Activated CD4-positive, alpha-beta T cell treated with anti-CD3 and anti-CD28 coated beads for 36 hours (primary cell): Measurements from ENCODE around the gene SALL4. TPM values are rescaled to one million over a fixed set of nuclear protein-coding genes. Genes with fewer than 3 reads are reported as not detected.
A peak's percentile ranks its signal among the peaks of the same experiment; 100 is the strongest.
"Not testable (repeated sequence)": the region's sequence is repeated elsewhere in the genome, so short reads cannot be mapped to it uniquely, and the experiment has no call there.

Experiments
- ATAC-seq: fragments of 200-7000 bp; cut with Tn5 transposase; one replicate; pipeline ENCODE4 v1.10.0; 2021; ENCODE audit warnings: mild to moderate bottlenecking, moderate library complexity
- CTCF ChIA-PET: fragments of 350-600 bp; sonication (Branson Sonifier 250); formaldehyde crosslinking; loops from one replicate; lab custom pipeline; 2021; ENCODE audit warnings: antibody characterized with exemption; lab: Charles Lee
- POLR2A ChIA-PET: fragments of 350-600 bp; sonication (Branson Sonifier 250); formaldehyde crosslinking; loops from one replicate; lab custom pipeline; 2021; ENCODE audit warnings: antibody characterized with exemption, inconsistent platforms; lab: Charles Lee
- DNase-seq: peaks from one replicate; pipeline ENCODE4 v3.0.0-alpha.2; 2020
- H3K27ac Mint-ChIP-seq: one replicate; pipeline ENCODE4 v1.8.0; 2021; ENCODE audit warnings: mixed read lengths
- H3K27me3 Mint-ChIP-seq: one replicate; pipeline ENCODE4 v1.8.0; 2021; ENCODE audit warnings: mixed read lengths
- H3K36me3 Mint-ChIP-seq: one replicate; pipeline ENCODE4 v1.8.0; 2021; ENCODE audit warnings: low read depth, mixed read lengths
- H3K4me1 Mint-ChIP-seq: one replicate; pipeline ENCODE4 v1.8.0; 2021; ENCODE audit warnings: mixed read lengths
- H3K4me3 Mint-ChIP-seq: one replicate; pipeline ENCODE4 v1.8.0; 2021; ENCODE audit warnings: mild to moderate bottlenecking, moderate library complexity, mixed read lengths
- H3K9me3 Mint-ChIP-seq: one replicate; pipeline ENCODE4 v1.8.0; 2021; ENCODE audit warnings: low read depth, mixed read lengths
- intact Hi-C, 2 experiments: fragments of 100-400 bp; cut with DNase I in 1 of 2; cut with micrococcal nuclease in 1 of 2; formaldehyde crosslinking; loops; one replicate each; pipeline versions ENCODE4 v1.14.2 to v1.15.1; 2022 to 2024; cut with DNase I, micrococcal nuclease
- total RNA-seq, 2 experiments: library from RNA; stranded (reverse); gene quantifications; one replicate each; pipeline ENCODE4 v1.2.3, GENCODE V29; 2021

Gene SALL4
- total RNA-seq, 2 experiments from 2014 or later = 0.11 TPM; not detected in 1

GRCh38 chr20:51788822-51789221 is 13.5 kb downstream of the SALL4 start:
- ChIA-PET CTCF (interaction anchor here (0.8 to 1.1 kb wide), 2 partner anchors 9 to 1622 kb away, joined by 3 read pairs; no protein-coding TSS in a partner anchor), POLR2A (no interaction called here)
- Mint-ChIP-seq H3K36me3 (no peaks in the 10 kb centered on the region), H3K4me3 (no peak overlapping the region), H3K27me3 (peaks cover 3% of the 10 kb centered on the region), H3K9me3 (no peaks in the 10 kb centered on the region), H3K27ac (no peak overlapping the region), H3K4me1 (no peaks in the 10 kb centered on the region)
- DNase-seq (no peak), ATAC-seq (no peak)
- intact Hi-C loops = no loop called here

GRCh38 chr20:51784299-51784698 is 18.0 kb downstream of the SALL4 start:
- intact Hi-C loops = no loop called here
- POLR2A ChIA-PET = no interaction called here
- DNase-seq (no peak), ATAC-seq (no peak)
- Mint-ChIP-seq H3K27me3 (no peaks in the 10 kb centered on the region), H3K27ac (no peak overlapping the region), H3K4me1 (no peaks in the 10 kb centered on the region), H3K36me3 (no peaks in the 10 kb centered on the region), H3K9me3 (no peaks in the 10 kb centered on the region), H3K4me3 (no peak overlapping the region)
- CTCF ChIA-PET = interaction anchor here (0.7 to 1.3 kb wide), 2 partner anchors 9 to 15 kb away, joined by 4 to 5 read pairs; no protein-coding TSS in a partner anchor

GRCh38 chr20:51778229-51778759 is 24.0 kb downstream of the SALL4 start:
- intact Hi-C loops, H3K27me3 Mint-ChIP-seq, H3K27ac Mint-ChIP-seq, H3K9me3 Mint-ChIP-seq, H3K4me3 Mint-ChIP-seq, ATAC-seq, H3K36me3 Mint-ChIP-seq, H3K4me1 Mint-ChIP-seq, POLR2A ChIA-PET, DNase-seq: not testable (repeated sequence)
- CTCF ChIA-PET = interaction anchor here (0.6 kb wide), 1 partner anchor 141 kb away, joined by 4 read pairs; no protein-coding TSS in a partner anchor

GRCh38 chr20:51775241-51775640 is 27.1 kb downstream of the SALL4 start:
- ChIA-PET CTCF (interaction anchor here (0.8 to 1.5 kb wide), 3 partner anchors 10 to 127 kb away, joined by 3 to 5 read pairs (median 4); no protein-coding TSS in a partner anchor), POLR2A (no interaction called here)
- H3K36me3 Mint-ChIP-seq = no peaks in the 10 kb centered on the region
- intact Hi-C loops = no loop called here
- no peaks in the 10 kb centered on the region for H3K4me1 Mint-ChIP-seq
- H3K9me3 Mint-ChIP-seq = no peaks in the 10 kb centered on the region
- no peak for DNase-seq
- no peak overlapping the region for H3K27ac Mint-ChIP-seq
- no peak overlapping the region for H3K4me3 Mint-ChIP-seq
- ATAC-seq = no peak
- H3K27me3 Mint-ChIP-seq = peaks cover 4% of the 10 kb centered on the region

GRCh38 chr20:51772236-51772635 is 30.1 kb downstream of the SALL4 start:
- POLR2A ChIA-PET = no interaction called here
- no peak for DNase-seq
- no peaks in the 10 kb centered on the region for H3K9me3 Mint-ChIP-seq
- no peak overlapping the region for H3K27ac Mint-ChIP-seq
- peaks cover 8% of the 10 kb centered on the region for H3K4me1 Mint-ChIP-seq
- no peak overlapping the region for H3K4me3 Mint-ChIP-seq
- H3K36me3 Mint-ChIP-seq = no peaks in the 10 kb centered on the region
- intact Hi-C loops = no loop called here
- peaks cover 21% of the 10 kb centered on the region for H3K27me3 Mint-ChIP-seq
- no peak for ATAC-seq
- CTCF ChIA-PET = interaction anchor here (0.8 kb wide), 1 partner anchor 28 kb away, joined by 3 read pairs; no protein-coding TSS in a partner anchor

GRCh38 chr20:51769976-51770615 is 32.2 kb downstream of the SALL4 start:
- DNase-seq (no peak), ATAC-seq (no peak)
- ChIA-PET CTCF (no interaction called here), POLR2A (interaction anchor here (0.6 kb wide), 1 partner anchor 1759 kb away, joined by 3 read pairs; no protein-coding TSS in a partner anchor)
- intact Hi-C loops = loop anchor here in 1 of 2 experiments (5.0 kb wide), 1 partner anchor 48 kb away; no protein-coding TSS in a partner anchor
- H3K9me3 Mint-ChIP-seq = no peaks in the 10 kb centered on the region
- no peaks in the 10 kb centered on the region for H3K36me3 Mint-ChIP-seq
- H3K4me1 Mint-ChIP-seq = peaks cover 8% of the 10 kb centered on the region
- peaks cover 25% of the 10 kb centered on the region for H3K27me3 Mint-ChIP-seq
- no peak overlapping the region for H3K27ac Mint-ChIP-seq
- H3K4me3 Mint-ChIP-seq = no peak overlapping the region

GRCh38 chr20:51768759-51769517 is 33.4 kb downstream of the SALL4 start:
- peaks cover 27% of the 10 kb centered on the region for H3K27me3 Mint-ChIP-seq
- DNase-seq (peak; percentile 30), ATAC-seq (no peak)
- intact Hi-C loops = loop anchor here in 1 of 2 experiments (5.0 kb wide), 1 partner anchor 47 kb away; no protein-coding TSS in a partner anchor
- peak overlapping the region; percentile 20 for H3K27ac Mint-ChIP-seq
- no peaks in the 10 kb centered on the region for H3K9me3 Mint-ChIP-seq
- H3K4me1 Mint-ChIP-seq = peaks cover 8% of the 10 kb centered on the region
- POLR2A ChIA-PET = interaction anchor here (0.6 kb wide), 1 partner anchor 1758 kb away, joined by 3 read pairs; no protein-coding TSS in a partner anchor
- peak overlapping the region; percentile 48 for H3K4me3 Mint-ChIP-seq
- CTCF ChIA-PET = interaction anchor here (0.6 kb wide), 1 partner anchor 262 kb away, joined by 4 read pairs; no protein-coding TSS in a partner anchor
- no peaks in the 10 kb centered on the region for H3K36me3 Mint-ChIP-seq

GRCh38 chr20:51767867-51768758 is 34.2 kb downstream of the SALL4 start, which contains the start of gene ATP9A:
Gene ATP9A (minus strand): TSS chr20:51768390. CDS start chr20:51768369, 21 bp downstream.
- H3K36me3 Mint-ChIP-seq = no peaks in the 10 kb centered on the region
- H3K27me3 Mint-ChIP-seq = peaks cover 29% of the 10 kb centered on the region
- ChIA-PET POLR2A (no interaction called here), CTCF (interaction anchor here (0.6 kb wide), 1 partner anchor 263 kb away, joined by 4 read pairs; no protein-coding TSS in a partner anchor)
- intact Hi-C loops = loop anchor here in 1 of 2 experiments (2.0 to 5.0 kb wide), 2 partner anchors 33 to 46 kb away; no protein-coding TSS in a partner anchor
- H3K4me3 Mint-ChIP-seq = peak within 1 kb of the TSS; percentile 48
- no peak for ATAC-seq
- H3K9me3 Mint-ChIP-seq = no peaks in the 10 kb centered on the region
- DNase-seq = peak; percentile 9
- peaks cover 8% of the 10 kb centered on the region for H3K4me1 Mint-ChIP-seq
- H3K27ac Mint-ChIP-seq = peak within 1 kb of the TSS; percentile 20

- Mint-ChIP-seq H3K27me3 (peaks cover 29% of the 10 kb centered on the region), H3K36me3 (no peaks in the 10 kb centered on the region), H3K27ac (no peak overlapping the region), H3K9me3 (no peaks in the 10 kb centered on the region), H3K4me1 (peaks cover 8% of the 10 kb centered on the region), H3K4me3 (peak overlapping the region; percentile 46)
- ChIA-PET POLR2A (no interaction called here), CTCF (no interaction called here)
- ATAC-seq (peak; percentile 97), DNase-seq (peak; percentile 77)
- intact Hi-C loops = loop anchor here in 1 of 2 experiments (2.0 to 5.0 kb wide), 2 partner anchors 34 to 45 kb away; no protein-coding TSS in a partner anchor
Measured at GRCh38 chr20:51766994-51767866, 35.1 kb downstream of the SALL4 start.
